Liver (tissue), 9 donors: ENCODE data around the gene DNPEP. TPM values are rescaled to one million over a fixed set of nuclear protein-coding genes. Genes with fewer than 3 reads are reported as not detected.

ENCODE experiments used
- DNase-seq: peaks from one replicate; pipeline ENCODE4 v3.0.0-alpha.2; 2017; ENCODE audit warnings: low spot score
- H3K27ac ChIP-seq, 2 donors: one replicate each; pipeline ENCODE4 v1.7.0; 2013; ENCODE audit warnings: inconsistent platforms in 2 of 2, low read length in 2 of 2, control low read depth in 1 of 2, low read depth in 1 of 2, mild to moderate bottlenecking in 1 of 2
- H3K27me3 ChIP-seq, 4 donors: one replicate each; pipeline versions ENCODE4 v1.6.1 to v1.7.0; 2013; ENCODE audit warnings: low read length in 3 of 4, inconsistent platforms in 1 of 4, mild to moderate bottlenecking in 1 of 4, moderate library complexity in 1 of 4; ENCODE audit not compliant: control insufficient read depth in 4 of 4, insufficient read depth in 4 of 4
- H3K36me3 ChIP-seq, 4 donors: one replicate each; pipeline versions ENCODE4 v1.6.1 to v1.7.0; 2013; ENCODE audit warnings: low read length in 3 of 4, mild to moderate bottlenecking in 3 of 4, low read depth in 1 of 4, moderate library complexity in 1 of 4; ENCODE audit not compliant: control insufficient read depth in 4 of 4, insufficient read depth in 3 of 4
- H3K4me1 ChIP-seq, 4 donors: one replicate each; pipeline versions ENCODE4 v1.6.1 to v1.7.0; 2013; ENCODE audit warnings: low read length in 3 of 4, mild to moderate bottlenecking in 3 of 4, moderate library complexity in 1 of 4; ENCODE audit not compliant: control insufficient read depth in 4 of 4, insufficient read depth in 4 of 4
- H3K4me3 ChIP-seq, 3 donors: one replicate each; pipeline versions ENCODE4 v1.6.1 to v1.7.0; 2013; ENCODE audit warnings: low read length in 3 of 3, control low read depth in 1 of 3, low read depth in 1 of 3, mild to moderate bottlenecking in 1 of 3
- H3K9ac ChIP-seq, 2 donors: one replicate each; pipeline ENCODE4 v1.7.0; 2013; ENCODE audit warnings: low read length in 2 of 2, mild to moderate bottlenecking in 2 of 2, moderate library complexity in 2 of 2, control low read depth in 1 of 2, low read depth in 1 of 2
- H3K9me3 ChIP-seq, 4 donors: one replicate each; pipeline versions ENCODE4 v1.6.1 to v1.7.0; 2013; ENCODE audit warnings: low read length in 3 of 4; ENCODE audit not compliant: control insufficient read depth in 4 of 4
- CTCF ChIP-seq: fragments of 150-350 bp; IDR thresholded peaks from 2 replicates; pipeline ENCODE4 v1.5.1; 2017; ENCODE audit warnings: improper control_type of control experiment, low read depth, low read length; ENCODE audit not compliant: missing input control
- EGR1 ChIP-seq, 2 donors: IDR thresholded peaks; 2 replicates each; pipeline ENCODE4 v1.6.1; 2016 to 2018; ENCODE audit warnings: antibody characterized with exemption in 2 of 2, low read depth in 2 of 2
- FOXA2 ChIP-seq: IDR thresholded peaks from 2 replicates; pipeline ENCODE4 v1.6.1; 2016; ENCODE audit warnings: antibody characterized with exemption
- GABPA ChIP-seq, 2 donors: IDR thresholded peaks in 1 of 2; conservative IDR thresholded peaks in 1 of 2; 2 replicates each; pipeline ENCODE4 v1.6.1; 2016; ENCODE audit warnings: antibody characterized with exemption in 2 of 2, mild to moderate bottlenecking in 1 of 2, moderate library complexity in 1 of 2
- HNF4A ChIP-seq, 2 donors: conservative IDR thresholded peaks; 2 replicates each; pipeline ENCODE4 v1.6.1; 2016; ENCODE audit warnings: antibody characterized with exemption in 2 of 2, mild to moderate bottlenecking in 2 of 2
- HNF4G ChIP-seq: IDR thresholded peaks from 2 replicates; pipeline ENCODE4 v1.6.1; 2016; ENCODE audit warnings: antibody characterized with exemption
- JUND ChIP-seq, 2 donors: IDR thresholded peaks; 2 replicates each; pipeline ENCODE4 v1.6.1; 2016; ENCODE audit warnings: antibody characterized with exemption in 2 of 2
- NR2F2 ChIP-seq: IDR thresholded peaks from 2 replicates; pipeline ENCODE4 v1.6.1; 2016; ENCODE audit warnings: antibody characterized with exemption
- RAD21 ChIP-seq, 2 donors: IDR thresholded peaks; 2 replicates each; pipeline ENCODE4 v1.6.1; 2016; ENCODE audit warnings: antibody characterized with exemption in 2 of 2, mild to moderate bottlenecking in 2 of 2
- RXRA ChIP-seq, 2 donors: IDR thresholded peaks; 2 replicates each; pipeline ENCODE4 v1.6.1; 2017 to 2018; ENCODE audit warnings: antibody characterized with exemption in 2 of 2, mild to moderate bottlenecking in 1 of 2
- SP1 ChIP-seq: IDR thresholded peaks from 2 replicates; pipeline ENCODE4 v1.6.1; 2018; ENCODE audit warnings: antibody characterized with exemption, mild to moderate bottlenecking
- TAF1 ChIP-seq: conservative IDR thresholded peaks from 2 replicates; pipeline ENCODE4 v1.6.1; 2016; ENCODE audit warnings: antibody characterized with exemption, mild to moderate bottlenecking
- YY1 ChIP-seq: IDR thresholded peaks from 2 replicates; pipeline ENCODE4 v1.6.1; 2016; ENCODE audit warnings: antibody characterized with exemption, mild to moderate bottlenecking
- ZBTB33 ChIP-seq: IDR thresholded peaks from 2 replicates; pipeline ENCODE4 v1.6.1; 2016; ENCODE audit warnings: antibody characterized with exemption
- WGBS: extraction: QIAGEN DNeasy Blood & Tissue Kit; methylation state at CpG from one replicate; pipeline ENCODE4 v1.1.7; 2013; 5-methylcytosine and 5-hydroxymethylcytosine counted together
- polyA plus RNA-seq, 2 donors: library from polyadenylated mRNA; stranded (reverse) in 1 of 2; unstranded in 1 of 2; fragments of 200-250 nt in 1 of 2; fragments of >200 nt in 1 of 2; fragmentation: Nextera tagmentation in 1 of 2; extraction: Ambion mirVana in 1 of 2; gene quantifications; one replicate each; pipeline versions ENCODE4 v1.2.1 to v1.2.3, GENCODE V29; 2013 to 2015
- total RNA-seq, 2 donors: library from RNA; depleted of rRNA; stranded (reverse); fragments of >200 nt; gene quantifications; one replicate each; pipeline ENCODE4 v1.2.3, GENCODE V29; 2014
- TF ChIP-seq, protein P1 (sequence below): IDR thresholded peaks from 2 replicates; pipeline ENCODE4 v1.6.1; 2016; ENCODE audit warnings: antibody characterized with exemption, mild to moderate bottlenecking
- TF ChIP-seq, protein P2 (sequence below): IDR thresholded peaks from 2 replicates; pipeline ENCODE4 v1.6.1; 2016; ENCODE audit warnings: antibody characterized with exemption
- TF ChIP-seq, protein P3 (sequence below): IDR thresholded peaks from 2 replicates; pipeline ENCODE4 v1.6.1; 2016; ENCODE audit warnings: antibody characterized with exemption
- donor health status: healthy.
- donor health status: healthy.
- donor health status: healthy.
- donor health status: healthy.
- donor health status: healthy.

The DNPEP gene
- total RNA-seq (10 to 100 TPM; 25.8 to 58.4 TPM), polyA plus RNA-seq (10 to 100 TPM; 41.0 to 50.5 TPM)

- H3K27ac ChIP-seq: peak within 1 kb of the TSS; percentile 96 to 98
- H3K36me3 ChIP-seq: peaks cover 5 to 35% (median 25%) of the 10 kb centered on the region in 4 donors
- TF ChIP-seq NR2F2 (peak; percentile 64), SP1 (peak; percentile 67), JUND (IDR thresholded peaks at IDR 0.05) (no peak), RAD21 (IDR thresholded peaks at IDR 0.05) (no peak), HNF4A (conservative IDR thresholded peaks at IDR 0.05) (peak; percentile 65 to 72), HNF4G (peak; percentile 20), RXRA (IDR thresholded peaks at IDR 0.05) (peak; percentile 17 to 42), ZBTB33 (peak; percentile 41), TAF1 (no peak), FOXA2 (no peak), EGR1 (IDR thresholded peaks at IDR 0.05; ENCODE audit: low read depth in 2 of 2) (no peak), GABPA (IDR thresholded peaks at IDR 0.05 in 1 of 2, conservative IDR thresholded peaks at IDR 0.05 in 1 of 2) (peak in 1 of 2 donors; percentile 10), YY1 (peak; percentile 36), CTCF (no peak)
- TF ChIP-seq, protein P1, sequence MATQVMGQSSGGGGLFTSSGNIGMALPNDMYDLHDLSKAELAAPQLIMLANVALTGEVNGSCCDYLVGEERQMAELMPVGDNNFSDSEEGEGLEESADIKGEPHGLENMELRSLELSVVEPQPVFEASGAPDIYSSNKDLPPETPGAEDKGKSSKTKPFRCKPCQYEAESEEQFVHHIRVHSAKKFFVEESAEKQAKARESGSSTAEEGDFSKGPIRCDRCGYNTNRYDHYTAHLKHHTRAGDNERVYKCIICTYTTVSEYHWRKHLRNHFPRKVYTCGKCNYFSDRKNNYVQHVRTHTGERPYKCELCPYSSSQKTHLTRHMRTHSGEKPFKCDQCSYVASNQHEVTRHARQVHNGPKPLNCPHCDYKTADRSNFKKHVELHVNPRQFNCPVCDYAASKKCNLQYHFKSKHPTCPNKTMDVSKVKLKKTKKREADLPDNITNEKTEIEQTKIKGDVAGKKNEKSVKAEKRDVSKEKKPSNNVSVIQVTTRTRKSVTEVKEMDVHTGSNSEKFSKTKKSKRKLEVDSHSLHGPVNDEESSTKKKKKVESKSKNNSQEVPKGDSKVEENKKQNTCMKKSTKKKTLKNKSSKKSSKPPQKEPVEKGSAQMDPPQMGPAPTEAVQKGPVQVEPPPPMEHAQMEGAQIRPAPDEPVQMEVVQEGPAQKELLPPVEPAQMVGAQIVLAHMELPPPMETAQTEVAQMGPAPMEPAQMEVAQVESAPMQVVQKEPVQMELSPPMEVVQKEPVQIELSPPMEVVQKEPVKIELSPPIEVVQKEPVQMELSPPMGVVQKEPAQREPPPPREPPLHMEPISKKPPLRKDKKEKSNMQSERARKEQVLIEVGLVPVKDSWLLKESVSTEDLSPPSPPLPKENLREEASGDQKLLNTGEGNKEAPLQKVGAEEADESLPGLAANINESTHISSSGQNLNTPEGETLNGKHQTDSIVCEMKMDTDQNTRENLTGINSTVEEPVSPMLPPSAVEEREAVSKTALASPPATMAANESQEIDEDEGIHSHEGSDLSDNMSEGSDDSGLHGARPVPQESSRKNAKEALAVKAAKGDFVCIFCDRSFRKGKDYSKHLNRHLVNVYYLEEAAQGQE: peak; percentile 55
- TF ChIP-seq, protein P2, sequence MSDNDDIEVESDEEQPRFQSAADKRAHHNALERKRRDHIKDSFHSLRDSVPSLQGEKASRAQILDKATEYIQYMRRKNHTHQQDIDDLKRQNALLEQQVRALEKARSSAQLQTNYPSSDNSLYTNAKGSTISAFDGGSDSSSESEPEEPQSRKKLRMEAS: no peak
- TF ChIP-seq, protein P3, sequence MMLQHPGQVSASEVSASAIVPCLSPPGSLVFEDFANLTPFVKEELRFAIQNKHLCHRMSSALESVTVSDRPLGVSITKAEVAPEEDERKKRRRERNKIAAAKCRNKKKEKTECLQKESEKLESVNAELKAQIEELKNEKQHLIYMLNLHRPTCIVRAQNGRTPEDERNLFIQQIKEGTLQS: no peak
- no peaks in the 10 kb centered on the region for H3K27me3 ChIP-seq
- WGBS: under 1% methylated on average over 75 of the region's 76 CpGs
- H3K4me1 ChIP-seq: peaks cover 3 to 16% (median 10%) of the 10 kb centered on the region in 4 donors
- peak; percentile 98 for DNase-seq
- H3K9ac ChIP-seq: peak within 1 kb of the TSS; percentile 68 to 91
- H3K9me3 ChIP-seq: no peaks in the 10 kb centered on the region
- H3K4me3 ChIP-seq: peak within 1 kb of the TSS; percentile 64 to 86 (median 81)
Observed at GRCh38 chr2:219387306-219388120, at the start of gene DNPEP. Gene DNPEP (minus strand): TSS chr2:219387912. CDS start chr2:219387794, 118 bp downstream.
